ENCODE measurements around the gene TARP.

DNA sequence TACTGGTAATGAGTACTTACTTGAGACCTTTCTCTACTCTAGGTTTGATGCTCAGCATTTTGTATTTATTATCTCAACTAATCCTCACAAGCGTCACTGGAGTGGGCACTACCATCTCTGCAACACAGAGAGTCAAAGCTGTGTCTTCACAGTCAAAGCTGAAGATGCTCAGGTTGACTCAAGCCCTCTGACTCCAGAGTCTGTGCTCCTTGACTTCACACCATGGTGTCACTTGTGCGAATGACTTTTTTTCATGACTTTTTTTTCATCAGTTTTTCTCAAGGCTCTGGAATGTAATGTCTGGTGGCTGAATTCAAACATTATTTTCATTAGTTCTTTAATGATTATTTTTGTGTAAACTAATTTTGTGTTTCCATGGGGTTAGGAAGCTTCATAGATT, 30.4 kb upstream of the TARP start:
- TF ChIP-seq SUZ12 (IDR thresholded peaks at IDR 0.05) (no peak), FOXK2 (IDR thresholded peaks at IDR 0.05) (no peak), FOXA1 (IDR thresholded peaks at IDR 0.05) (no peak), HDGF (IDR thresholded peaks at IDR 0.05; ENCODE audit: borderline replicate concordance) (no peak), NFRKB (IDR thresholded peaks at IDR 0.05) (no peak), L3MBTL2 (conservative IDR thresholded peaks at IDR 0.05) (no peak), FOXM1 (IDR thresholded peaks at IDR 0.05; ENCODE audit: borderline replicate concordance) (no peak), CTBP1 (IDR thresholded peaks at IDR 0.05; ENCODE audit: borderline replicate concordance) (no peak), TARDBP (IDR thresholded peaks at IDR 0.05) (no peak), ELF4 (IDR thresholded peaks at IDR 0.05) (no peak), SP1 (IDR thresholded peaks at IDR 0.05) (no peak), ARNT (IDR thresholded peaks at IDR 0.05) (no peak), LEF1 (IDR thresholded peaks at IDR 0.05; ENCODE audit: borderline replicate concordance) (no peak), BHLHE40 (IDR thresholded peaks at IDR 0.05; ENCODE audit: borderline replicate concordance) (no peak)

Data from HEK293T (cell line).